NCI-H2196 (cell line): ENCODE results near the gene SLC13A2.

Source experiments
- DNase-seq: peaks from one replicate; lab custom pipeline; 2025; ENCODE audit not compliant: unreplicated experiment; lab: John Stamatoyannopoulos, UW

The SLC13A2 gene

GRCh38 chr17:28532050-28532960 lies 58.9 kb downstream of the SLC13A2 start:
- DNase-seq: no peak

- no peak for DNase-seq
These were observed 59.8 kb downstream of the SLC13A2 start for GRCh38 chr17:28533091-28533807.

GRCh38 chr17:28534740-28535375 lies 61.4 kb downstream of the SLC13A2 start:
- no peak for DNase-seq

GRCh38 chr17:28536532-28537218 lies 63.2 kb downstream of the SLC13A2 start:
- DNase-seq: no peak

GRCh38 chr17:28537219-28537610 lies 63.8 kb downstream of the SLC13A2 start:
- DNase-seq: no peak

- no peak for DNase-seq
These were observed 65.0 kb downstream of the SLC13A2 start for GRCh38 chr17:28538296-28538895.

GRCh38 chr17:28540231-28540630 lies 66.8 kb downstream of the SLC13A2 start:
- DNase-seq: peak; percentile 1

GRCh38 chr17:28541439-28541838 lies 68.0 kb downstream of the SLC13A2 start:
- no peak for DNase-seq

- DNase-seq: no peak
These were observed 71.1 kb downstream of the SLC13A2 start for GRCh38 chr17:28544402-28545140.

- no peak for DNase-seq
These were observed 71.7 kb downstream of the SLC13A2 start for GRCh38 chr17:28545141-28545503.

- no peak for DNase-seq
These were observed 72.5 kb downstream of the SLC13A2 start for GRCh38 chr17:28545787-28546415.

GRCh38 chr17:28547096-28547622 lies 73.7 kb downstream of the SLC13A2 start:
- DNase-seq: no peak
